Ascending aorta (tissue), 2 donors: Measurements from ENCODE around the gene COX10. TPM values are rescaled to one million over a fixed set of nuclear protein-coding genes. Genes with fewer than 3 reads are reported as not detected.

Source experiments
- DNase-seq, 2 donors: peaks; one replicate each; pipeline ENCODE4 v3.0.0-alpha.2; 2019; ENCODE audit warnings: low spot score in 2 of 2
- H3K27ac ChIP-seq, 2 donors: fragments of 200-600 bp; sonication (generic); one replicate each; pipeline ENCODE4 v1.5.1; 2016 to 2017; ENCODE audit warnings: mild to moderate bottlenecking in 1 of 2
- H3K27me3 ChIP-seq: fragments of 200-600 bp; sonication (generic); one replicate; pipeline ENCODE4 v1.5.1; 2017
- H3K36me3 ChIP-seq, 2 donors: fragments of 200-600 bp; sonication (generic); one replicate each; pipeline ENCODE4 v1.5.1; 2016
- H3K4me1 ChIP-seq, 2 donors: fragments of 200-600 bp; sonication (generic); one replicate each; pipeline ENCODE4 v1.5.1; 2016 to 2017; ENCODE audit warnings: mild to moderate bottlenecking in 1 of 2
- H3K4me3 ChIP-seq, 2 donors: fragments of 200-600 bp; sonication (generic); one replicate each; pipeline ENCODE4 v1.5.1; 2016 to 2017; ENCODE audit warnings: mild to moderate bottlenecking in 1 of 2
- H3K9me3 ChIP-seq, 2 donors: fragments of 200-600 bp; sonication (generic); one replicate each; pipeline ENCODE4 v1.5.1; 2016
- intact Hi-C: fragments of 100-400 bp; cut with DNase I; formaldehyde crosslinking; loops from one replicate; pipeline ENCODE4 v1.15.1; 2023
- total RNA-seq: library from RNA; depleted of rRNA; stranded (reverse); fragments of >200 nt; gene quantifications from one replicate; pipeline ENCODE4 v1.1.0, GENCODE V29; 2016
- TF ChIP-seq, protein P1 (sequence below), 3 experiments: fragments of 200-600 bp in 2 of 3; fragments of 450-650 bp in 1 of 3; sonication (generic) in 2 of 3; IDR thresholded peaks; one replicate each; pipeline ENCODE4 v1.5.1; 2016 to 2019; ENCODE audit warnings: antibody characterized with exemption in 3 of 3, mild to moderate bottlenecking in 1 of 3, moderate library complexity in 1 of 3

COX10 gene
- total RNA-seq, 1 donor from 2014 or later: 6.4 TPM

DNA sequence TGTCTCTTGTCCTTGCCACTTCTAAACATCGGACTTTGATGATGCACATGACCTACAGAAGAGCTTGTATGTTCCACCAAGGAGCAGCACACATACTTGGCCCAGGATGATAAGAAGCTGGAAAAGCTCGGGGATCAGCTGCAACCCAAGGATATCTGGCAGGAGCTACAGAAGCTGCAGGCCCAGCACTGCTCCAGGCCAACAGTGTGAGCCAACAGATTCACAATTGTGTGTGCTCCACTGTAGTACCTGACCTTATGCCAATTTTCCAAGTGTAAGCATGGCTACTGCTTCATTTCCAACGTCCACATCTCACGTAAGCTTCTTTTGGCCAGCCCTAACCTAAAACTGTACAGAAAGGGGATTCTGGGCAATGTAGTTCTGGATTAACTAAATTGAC is 83.4 kb downstream of the COX10 start:
- H3K36me3 ChIP-seq: no peaks in the 10 kb centered on the region
- TF ChIP-seq, protein P1, sequence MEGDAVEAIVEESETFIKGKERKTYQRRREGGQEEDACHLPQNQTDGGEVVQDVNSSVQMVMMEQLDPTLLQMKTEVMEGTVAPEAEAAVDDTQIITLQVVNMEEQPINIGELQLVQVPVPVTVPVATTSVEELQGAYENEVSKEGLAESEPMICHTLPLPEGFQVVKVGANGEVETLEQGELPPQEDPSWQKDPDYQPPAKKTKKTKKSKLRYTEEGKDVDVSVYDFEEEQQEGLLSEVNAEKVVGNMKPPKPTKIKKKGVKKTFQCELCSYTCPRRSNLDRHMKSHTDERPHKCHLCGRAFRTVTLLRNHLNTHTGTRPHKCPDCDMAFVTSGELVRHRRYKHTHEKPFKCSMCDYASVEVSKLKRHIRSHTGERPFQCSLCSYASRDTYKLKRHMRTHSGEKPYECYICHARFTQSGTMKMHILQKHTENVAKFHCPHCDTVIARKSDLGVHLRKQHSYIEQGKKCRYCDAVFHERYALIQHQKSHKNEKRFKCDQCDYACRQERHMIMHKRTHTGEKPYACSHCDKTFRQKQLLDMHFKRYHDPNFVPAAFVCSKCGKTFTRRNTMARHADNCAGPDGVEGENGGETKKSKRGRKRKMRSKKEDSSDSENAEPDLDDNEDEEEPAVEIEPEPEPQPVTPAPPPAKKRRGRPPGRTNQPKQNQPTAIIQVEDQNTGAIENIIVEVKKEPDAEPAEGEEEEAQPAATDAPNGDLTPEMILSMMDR (IDR thresholded peaks at IDR 0.05): no peak
- H3K4me3 ChIP-seq: no peak overlapping the region
- DNase-seq: no peak
- H3K4me1 ChIP-seq: no peaks in the 10 kb centered on the region
- intact Hi-C loops: no loop called here
- H3K27ac ChIP-seq: no peak overlapping the region
- no peaks in the 10 kb centered on the region for H3K9me3 ChIP-seq
- H3K27me3 ChIP-seq: no peaks in the 10 kb centered on the region

DNA sequence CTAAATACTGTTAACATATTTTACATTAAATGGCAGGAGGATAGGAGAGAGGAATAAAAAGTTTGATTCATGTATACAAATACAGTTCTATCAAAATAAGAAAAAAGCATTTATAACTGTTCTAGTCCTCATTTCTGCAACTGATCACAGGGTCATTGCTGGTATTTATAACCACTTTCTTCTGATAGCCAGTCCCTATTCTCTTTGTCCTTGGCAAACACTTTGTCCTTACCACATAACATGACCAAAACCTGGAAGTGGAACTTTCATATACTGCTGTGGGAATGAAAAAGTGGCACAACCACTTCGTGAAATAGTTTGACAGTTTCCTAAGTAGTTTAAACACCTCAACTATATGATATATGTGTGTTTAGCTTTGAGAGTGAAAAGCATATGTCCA is 84.1 kb downstream of the COX10 start:
- H3K36me3 ChIP-seq: no peaks in the 10 kb centered on the region
- H3K27ac ChIP-seq: no peak overlapping the region
- no peak for DNase-seq
- H3K4me3 ChIP-seq: no peak overlapping the region
- no peaks in the 10 kb centered on the region for H3K4me1 ChIP-seq
- no peaks in the 10 kb centered on the region for H3K27me3 ChIP-seq
- TF ChIP-seq, protein P1 (IDR thresholded peaks at IDR 0.05): no peak
- intact Hi-C loops: no loop called here
- H3K9me3 ChIP-seq: no peaks in the 10 kb centered on the region

DNA sequence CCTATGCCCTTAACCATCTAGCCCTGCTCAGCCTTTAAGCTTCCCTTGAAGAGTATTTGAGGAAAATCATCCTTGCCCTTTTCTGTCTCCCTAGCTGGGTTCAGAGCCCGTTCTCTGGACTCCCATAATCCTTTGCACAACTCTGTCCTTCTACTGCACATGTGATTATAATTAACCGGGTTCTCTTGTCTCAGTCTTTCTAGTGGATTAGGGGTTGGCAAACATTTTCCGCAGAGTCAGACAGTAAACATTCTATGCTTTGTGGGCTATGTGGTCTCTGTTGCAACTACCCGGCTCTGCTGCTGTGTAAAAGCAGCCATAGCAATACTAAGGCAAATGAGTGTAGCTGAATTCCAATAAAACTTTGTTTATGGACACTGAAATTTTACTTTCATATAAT is 87.4 kb downstream of the COX10 start:
- intact Hi-C loops: no loop called here
- Histone ChIP-seq H3K36me3 (no peaks in the 10 kb centered on the region), H3K4me1 (no peaks in the 10 kb centered on the region), H3K4me3 (no peak overlapping the region), H3K9me3 (no peaks in the 10 kb centered on the region), H3K27ac (no peak overlapping the region), H3K27me3 (no peaks in the 10 kb centered on the region)
- no peak for DNase-seq
- TF ChIP-seq, protein P1 (IDR thresholded peaks at IDR 0.05): no peak

DNA sequence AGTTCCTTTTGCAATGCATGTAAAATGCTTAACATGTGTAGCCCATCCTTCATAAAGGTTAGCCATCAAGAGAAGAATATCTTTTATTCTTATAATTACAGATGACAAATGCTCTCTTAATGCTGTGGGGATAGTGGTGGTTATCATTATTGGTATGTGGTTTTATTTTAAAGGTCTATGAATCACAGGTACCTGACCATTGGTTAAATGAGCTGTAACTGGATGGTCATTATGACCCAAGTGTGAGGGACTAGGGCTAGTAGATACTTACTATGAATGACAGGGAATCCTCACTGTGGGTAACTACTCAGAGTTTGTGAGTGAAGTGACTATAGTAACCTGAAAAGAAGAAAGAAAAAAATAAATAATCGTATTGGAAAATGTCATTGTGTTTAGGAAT is 88.5 kb downstream of the COX10 start:
- Histone ChIP-seq H3K36me3 (no peaks in the 10 kb centered on the region), H3K4me3 (no peak overlapping the region), H3K9me3 (no peaks in the 10 kb centered on the region), H3K4me1 (no peaks in the 10 kb centered on the region), H3K27me3 (no peaks in the 10 kb centered on the region), H3K27ac (no peak overlapping the region)
- TF ChIP-seq, protein P1 (IDR thresholded peaks at IDR 0.05): no peak
- DNase-seq: no peak
- intact Hi-C loops: no loop called here

DNA sequence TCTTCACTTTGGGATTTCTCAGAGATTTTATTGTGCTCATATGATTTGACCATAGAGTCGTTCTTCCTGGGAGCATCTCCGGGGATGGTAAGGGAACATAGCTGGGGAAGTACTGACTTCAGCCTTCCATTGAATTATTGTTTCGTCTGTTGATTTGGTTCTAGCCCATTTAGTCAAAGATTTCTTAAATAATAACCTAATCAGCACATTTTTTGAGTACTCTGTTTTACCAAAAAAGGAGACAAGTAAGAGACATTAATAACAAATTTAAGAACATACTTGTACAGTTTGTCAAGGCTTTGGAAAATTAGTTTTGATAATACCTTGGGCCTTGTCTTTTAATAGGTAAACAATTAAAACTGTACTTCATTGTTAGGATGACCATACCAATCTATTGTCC is 89.4 kb downstream of the COX10 start:
- intact Hi-C loops: no loop called here
- DNase-seq: no peak
- Histone ChIP-seq H3K36me3 (no peaks in the 10 kb centered on the region), H3K4me1 (no peaks in the 10 kb centered on the region), H3K4me3 (no peak overlapping the region), H3K27me3 (no peaks in the 10 kb centered on the region), H3K27ac (no peak overlapping the region), H3K9me3 (no peaks in the 10 kb centered on the region)
- TF ChIP-seq, protein P1 (IDR thresholded peaks at IDR 0.05): no peak

DNA sequence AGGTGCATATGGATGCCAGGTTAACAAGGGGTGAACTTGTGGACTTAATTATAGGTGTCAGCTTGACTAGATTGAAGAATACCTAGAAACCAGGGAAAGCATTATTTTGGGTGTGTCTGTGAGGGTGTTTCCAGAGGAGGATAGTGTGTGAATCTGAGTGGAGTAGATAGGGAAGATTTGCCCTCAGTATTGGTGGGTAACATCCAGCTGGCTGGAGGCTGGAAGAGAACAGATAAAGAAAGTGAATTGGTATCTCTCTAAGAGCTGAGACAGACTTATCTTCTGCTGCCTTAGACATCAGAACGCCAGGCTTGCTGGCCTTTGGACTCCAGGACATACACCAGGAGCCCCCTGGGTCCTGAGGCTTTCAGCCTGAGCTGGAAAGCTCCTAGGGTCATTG is 92.1 kb downstream of the COX10 start:
- TF ChIP-seq, protein P1 (IDR thresholded peaks at IDR 0.05): no peak
- intact Hi-C loops: no loop called here
- DNase-seq: no peak
- no peaks in the 10 kb centered on the region for H3K27me3 ChIP-seq
- no peak overlapping the region for H3K4me3 ChIP-seq
- no peak overlapping the region for H3K27ac ChIP-seq
- no peaks in the 10 kb centered on the region for H3K9me3 ChIP-seq
- H3K36me3 ChIP-seq: no peaks in the 10 kb centered on the region
- no peaks in the 10 kb centered on the region for H3K4me1 ChIP-seq
